Astrocyte of the spinal cord (primary cell): ENCODE data around the gene ORAI2.
A peak's percentile ranks its signal among the peaks of the same experiment; 100 is the strongest.

ENCODE experiments used
- DNase-seq: peaks from one replicate; pipeline ENCODE4 v3.0.0; 2011; ENCODE audit warnings: low read depth, low spot score
- H3K4me3 ChIP-seq: 2 replicates; pipeline ENCODE4 v1.5.1; 2011; ENCODE audit warnings: low read depth, mild to moderate bottlenecking, low read length, moderate library complexity
- in situ Hi-C: cut with HindIII; loops from 2 replicates; pipeline ENCODE4 v1.10.0; 2017; ENCODE audit warnings: low sequenced_read_pairs
- TF ChIP-seq, protein P1 (sequence below): IDR thresholded peaks from 2 replicates; pipeline ENCODE4 v1.5.1; 2012; ENCODE audit warnings: low read depth, mild to moderate bottlenecking, low read length, inconsistent platforms

The ORAI2 gene

DNA sequence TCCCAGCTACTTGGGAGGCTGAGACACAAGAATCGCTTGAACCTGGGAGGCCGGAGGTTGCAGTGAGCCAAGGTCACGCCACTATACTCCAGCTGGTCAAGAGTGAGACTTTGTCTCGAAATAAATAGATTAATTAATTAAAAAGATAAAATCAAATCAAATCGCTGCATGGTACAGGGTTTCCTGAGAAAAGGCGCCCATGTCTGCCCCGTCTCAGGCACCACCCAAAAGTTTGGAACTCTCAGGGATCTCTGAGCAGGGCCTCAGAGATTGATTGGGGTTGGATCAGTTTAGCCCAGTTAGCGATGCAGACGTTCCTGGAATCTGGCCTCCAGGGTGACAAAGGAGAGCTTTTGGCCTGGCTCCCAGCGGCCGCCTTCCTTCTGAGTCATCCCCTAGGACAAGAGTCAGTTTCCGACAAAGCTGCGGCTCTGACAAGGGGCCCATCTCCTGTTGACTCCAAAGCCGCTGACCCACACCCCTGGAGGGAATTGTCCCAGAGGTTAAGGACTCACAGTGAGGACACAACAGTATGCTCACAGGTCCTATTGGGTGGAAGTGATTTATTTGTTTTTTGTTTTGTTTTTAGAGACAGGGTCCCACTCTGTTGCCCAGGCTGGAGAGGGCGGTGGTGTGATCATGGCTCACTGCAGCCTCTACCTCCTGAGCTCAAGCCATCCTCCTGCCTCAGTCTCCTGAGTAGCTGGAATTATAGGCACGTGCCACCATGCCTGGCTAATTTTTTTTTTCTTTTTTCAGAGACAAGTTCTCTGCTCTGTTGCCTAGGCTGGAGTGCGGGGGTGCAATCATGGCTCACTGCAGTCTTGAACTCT, 6.8 kb downstream of the ORAI2 start:
- in situ Hi-C loops = no loop called here
- no peak overlapping the region for H3K4me3 ChIP-seq
- TF ChIP-seq, protein P1, sequence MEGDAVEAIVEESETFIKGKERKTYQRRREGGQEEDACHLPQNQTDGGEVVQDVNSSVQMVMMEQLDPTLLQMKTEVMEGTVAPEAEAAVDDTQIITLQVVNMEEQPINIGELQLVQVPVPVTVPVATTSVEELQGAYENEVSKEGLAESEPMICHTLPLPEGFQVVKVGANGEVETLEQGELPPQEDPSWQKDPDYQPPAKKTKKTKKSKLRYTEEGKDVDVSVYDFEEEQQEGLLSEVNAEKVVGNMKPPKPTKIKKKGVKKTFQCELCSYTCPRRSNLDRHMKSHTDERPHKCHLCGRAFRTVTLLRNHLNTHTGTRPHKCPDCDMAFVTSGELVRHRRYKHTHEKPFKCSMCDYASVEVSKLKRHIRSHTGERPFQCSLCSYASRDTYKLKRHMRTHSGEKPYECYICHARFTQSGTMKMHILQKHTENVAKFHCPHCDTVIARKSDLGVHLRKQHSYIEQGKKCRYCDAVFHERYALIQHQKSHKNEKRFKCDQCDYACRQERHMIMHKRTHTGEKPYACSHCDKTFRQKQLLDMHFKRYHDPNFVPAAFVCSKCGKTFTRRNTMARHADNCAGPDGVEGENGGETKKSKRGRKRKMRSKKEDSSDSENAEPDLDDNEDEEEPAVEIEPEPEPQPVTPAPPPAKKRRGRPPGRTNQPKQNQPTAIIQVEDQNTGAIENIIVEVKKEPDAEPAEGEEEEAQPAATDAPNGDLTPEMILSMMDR = no peak
- peak; percentile 81 for DNase-seq

DNA sequence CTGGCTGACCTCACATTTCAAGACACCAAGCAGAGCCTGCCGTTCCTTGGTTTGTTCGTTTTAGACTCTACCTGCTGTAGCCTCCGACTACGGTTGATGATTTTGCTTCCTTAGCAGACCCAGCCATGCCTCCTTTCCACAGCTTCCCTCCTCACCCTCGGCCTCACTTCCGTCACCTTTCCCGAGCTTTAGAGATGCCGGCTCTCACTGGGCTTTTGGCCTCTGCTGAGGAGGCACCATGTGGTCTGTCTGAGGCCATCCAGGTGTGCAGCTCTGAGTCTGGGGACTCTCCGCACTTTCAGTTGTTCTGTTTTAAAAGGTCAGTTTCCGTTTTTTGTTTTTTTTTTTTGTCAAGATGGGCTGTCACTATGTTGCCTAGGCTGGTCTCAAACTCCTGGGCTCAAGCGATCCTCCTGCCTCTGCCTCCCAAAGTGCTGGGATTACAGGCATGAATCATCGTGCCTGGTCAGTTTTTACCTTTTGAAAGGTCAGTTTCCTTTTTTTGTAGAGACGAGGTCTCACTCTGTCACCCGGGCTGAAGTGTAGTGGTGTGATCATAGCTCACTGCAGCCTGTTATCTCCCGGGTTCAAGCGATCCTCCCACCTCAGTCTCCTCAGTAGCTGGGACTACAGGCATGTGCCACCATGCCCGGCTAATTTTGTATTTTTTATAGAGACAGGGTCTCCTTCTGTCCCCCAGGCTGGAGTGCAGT, 11.7 kb downstream of the ORAI2 start:
- in situ Hi-C loops = no loop called here
- H3K4me3 ChIP-seq = no peak overlapping the region
- no peak for DNase-seq
- TF ChIP-seq, protein P1 = no peak

DNA sequence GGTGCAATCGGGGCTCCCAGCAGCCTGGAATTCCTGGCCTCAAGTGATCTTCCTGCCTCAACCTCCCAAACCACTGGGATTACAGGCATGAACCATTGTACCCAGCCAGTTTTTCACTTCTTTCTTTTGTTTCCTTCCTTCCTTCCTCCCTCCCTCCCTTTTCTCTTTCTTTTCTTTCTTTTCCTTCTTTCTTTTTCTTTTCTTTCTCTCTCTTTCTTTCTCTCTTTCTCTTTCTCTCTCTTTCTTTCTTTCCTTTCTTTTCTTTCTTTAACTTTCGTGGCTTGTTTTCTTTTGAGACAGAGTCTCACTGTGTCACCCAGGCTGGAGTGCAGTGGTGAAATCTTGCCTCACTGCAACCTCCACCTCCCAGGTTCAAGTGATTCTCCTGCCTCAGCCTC, 12.3 kb downstream of the ORAI2 start:
- in situ Hi-C loops = no loop called here
- no peak for DNase-seq
- TF ChIP-seq, protein P1 = no peak
- H3K4me3 ChIP-seq = no peak overlapping the region

DNA sequence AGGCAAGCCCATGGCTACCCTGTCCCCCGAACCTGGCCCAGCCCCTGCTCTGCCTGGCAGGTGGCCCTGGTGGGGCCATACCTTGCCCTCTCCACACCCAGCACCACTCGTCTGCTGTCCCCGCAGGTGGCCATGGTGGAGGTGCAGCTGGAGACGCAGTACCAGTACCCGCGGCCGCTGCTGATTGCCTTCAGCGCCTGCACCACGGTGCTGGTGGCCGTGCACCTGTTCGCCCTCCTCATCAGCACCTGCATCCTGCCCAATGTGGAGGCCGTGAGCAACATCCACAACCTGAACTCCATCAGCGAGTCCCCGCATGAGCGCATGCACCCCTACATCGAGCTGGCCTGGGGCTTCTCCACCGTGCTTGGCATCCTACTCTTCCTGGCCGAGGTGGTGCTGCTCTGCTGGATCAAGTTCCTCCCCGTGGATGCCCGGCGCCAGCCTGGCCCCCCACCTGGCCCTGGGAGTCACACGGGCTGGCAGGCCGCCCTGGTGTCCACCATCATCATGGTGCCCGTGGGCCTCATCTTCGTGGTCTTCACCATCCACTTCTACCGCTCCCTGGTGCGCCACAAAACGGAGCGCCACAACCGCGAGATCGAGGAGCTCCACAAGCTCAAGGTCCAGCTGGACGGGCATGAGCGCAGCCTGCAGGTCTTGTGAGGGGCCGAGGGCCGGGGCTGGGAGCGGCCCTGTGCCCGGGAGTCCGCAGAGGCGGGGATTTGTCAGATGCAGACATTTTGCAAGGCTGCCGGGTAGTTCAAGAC, 13.2 kb downstream of the ORAI2 start:
- in situ Hi-C loops = no loop called here
- DNase-seq = no peak
- TF ChIP-seq, protein P1 = no peak
- H3K4me3 ChIP-seq = no peak overlapping the region

DNA sequence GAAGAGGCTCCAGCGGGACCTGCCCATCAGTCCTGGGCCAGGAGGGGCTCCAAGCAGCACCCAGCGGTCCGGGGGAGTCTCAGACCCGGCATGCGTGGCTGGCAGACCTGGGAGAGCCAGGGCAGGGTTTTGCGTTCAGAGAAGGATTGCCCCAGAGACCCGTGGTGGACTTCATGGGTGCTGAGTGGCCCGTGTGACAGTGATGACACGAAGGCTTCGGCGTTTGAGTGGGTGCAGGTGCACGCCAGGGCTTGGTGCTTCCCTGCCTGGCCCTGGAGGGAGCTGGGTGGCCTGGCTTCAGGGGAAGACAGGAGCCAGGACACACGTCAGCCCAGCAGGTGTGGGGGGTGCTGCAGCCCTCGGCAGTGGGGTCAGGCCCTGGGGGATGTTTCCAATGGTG, 13.9 kb downstream of the ORAI2 start:
- in situ Hi-C loops = no loop called here

DNA sequence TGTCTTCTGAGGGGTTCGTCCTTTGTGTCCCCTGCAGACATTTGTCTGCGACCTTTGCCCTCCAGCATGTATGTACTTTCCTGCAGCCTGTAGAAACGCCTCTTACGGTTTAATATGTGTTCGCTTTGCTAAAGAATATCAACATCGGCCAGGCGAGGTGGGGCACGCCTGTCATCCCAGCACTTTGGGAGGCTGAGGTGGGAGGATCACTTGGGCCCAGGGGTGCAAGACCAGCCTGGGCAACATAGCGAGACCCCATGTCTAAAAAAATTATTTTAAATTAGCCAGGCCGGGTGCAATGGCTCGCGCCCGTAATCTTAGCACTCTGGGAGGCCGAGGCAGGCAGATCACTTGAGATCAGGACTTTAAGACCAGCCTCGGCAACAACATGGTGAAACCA, 15.8 kb downstream of the ORAI2 start:
- DNase-seq = no peak
- TF ChIP-seq, protein P1 = no peak
- in situ Hi-C loops = no loop called here
- no peak overlapping the region for H3K4me3 ChIP-seq

More for the DNA sequence above, 13.9 kb downstream of the ORAI2 start:
- TF ChIP-seq, protein P1 = no peak
- DNase-seq = no peak
- H3K4me3 ChIP-seq = no peak overlapping the region
